ENCODE data around the gene RGL1.

GRCh38 chr1:183901748-183902330 is 96.9 kb downstream of the RGL1 start:
- TF ChIP-seq FEZF1 (tag by site-specific recombination; IDR thresholded peaks at IDR 0.05) (no peak), KLF10 (tag by site-specific recombination; IDR thresholded peaks at IDR 0.05) (no peak), ZNF10 (tag by site-specific recombination; IDR thresholded peaks at IDR 0.05) (no peak), ZNF529 (tag by site-specific recombination; IDR thresholded peaks at IDR 0.05; ENCODE audit: insufficient replicate concordance) (no peak), ZNF785 (tag by site-specific recombination; IDR thresholded peaks at IDR 0.05) (no peak), ZNF664 (tag by site-specific recombination; IDR thresholded peaks at IDR 0.05) (no peak), ZBTB1 (tag by site-specific recombination; IDR thresholded peaks at IDR 0.05) (no peak), ZNF26 (tag by site-specific recombination; IDR thresholded peaks at IDR 0.05) (no peak), ZNF140 (tag by site-specific recombination; IDR thresholded peaks at IDR 0.05) (no peak)
- TF ChIP-seq, protein P1, sequence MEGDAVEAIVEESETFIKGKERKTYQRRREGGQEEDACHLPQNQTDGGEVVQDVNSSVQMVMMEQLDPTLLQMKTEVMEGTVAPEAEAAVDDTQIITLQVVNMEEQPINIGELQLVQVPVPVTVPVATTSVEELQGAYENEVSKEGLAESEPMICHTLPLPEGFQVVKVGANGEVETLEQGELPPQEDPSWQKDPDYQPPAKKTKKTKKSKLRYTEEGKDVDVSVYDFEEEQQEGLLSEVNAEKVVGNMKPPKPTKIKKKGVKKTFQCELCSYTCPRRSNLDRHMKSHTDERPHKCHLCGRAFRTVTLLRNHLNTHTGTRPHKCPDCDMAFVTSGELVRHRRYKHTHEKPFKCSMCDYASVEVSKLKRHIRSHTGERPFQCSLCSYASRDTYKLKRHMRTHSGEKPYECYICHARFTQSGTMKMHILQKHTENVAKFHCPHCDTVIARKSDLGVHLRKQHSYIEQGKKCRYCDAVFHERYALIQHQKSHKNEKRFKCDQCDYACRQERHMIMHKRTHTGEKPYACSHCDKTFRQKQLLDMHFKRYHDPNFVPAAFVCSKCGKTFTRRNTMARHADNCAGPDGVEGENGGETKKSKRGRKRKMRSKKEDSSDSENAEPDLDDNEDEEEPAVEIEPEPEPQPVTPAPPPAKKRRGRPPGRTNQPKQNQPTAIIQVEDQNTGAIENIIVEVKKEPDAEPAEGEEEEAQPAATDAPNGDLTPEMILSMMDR (tag by site-specific recombination; IDR thresholded peaks at IDR 0.05), result no peak
